Renal cortex interstitium (tissue), 11 donors: ENCODE data around the gene COL18A1. TPM values are rescaled to one million over a fixed set of nuclear protein-coding genes. Genes with fewer than 3 reads are reported as not detected.

ENCODE experiments used
- DNase-seq, 11 donors: peaks; one replicate each; pipeline ENCODE4 v3.0.0-alpha.2; 2013; ENCODE audit warnings: low read depth in 9 of 11, low spot score in 4 of 11; ENCODE audit errors: extremely low read depth in 1 of 11
- polyA plus RNA-seq, 3 donors: library from polyadenylated mRNA; unstranded; fragments of 120-200 nt; gene quantifications; one replicate each; pipeline ENCODE4 v1.2.1, GENCODE V29; 2013; ENCODE audit not compliant: insufficient read length in 3 of 3

Gene COL18A1
- polyA plus RNA-seq, 3 donors = 101 to 232 (median 169) TPM

GRCh38 chr21:45466330-45467220 lies 61.6 kb downstream of the COL18A1 start:
- DNase-seq = no peak

GRCh38 chr21:45467221-45467779 lies 62.3 kb downstream of the COL18A1 start:
- DNase-seq = no peak

GRCh38 chr21:45468051-45468970 lies 63.3 kb downstream of the COL18A1 start:
- no peak for DNase-seq

GRCh38 chr21:45468971-45469272 lies 64.0 kb downstream of the COL18A1 start:
- DNase-seq = no peak

- DNase-seq = peak in 1 of 11 donors; percentile 31
Observed at GRCh38 chr21:45469273-45470086, 64.5 kb downstream of the COL18A1 start.

- peak in 2 of 11 donors; percentile 24 to 27 for DNase-seq
Observed at GRCh38 chr21:45470087-45470515, 65.1 kb downstream of the COL18A1 start.

- DNase-seq = no peak
Observed at GRCh38 chr21:45470773-45471524, 66.0 kb downstream of the COL18A1 start.

GRCh38 chr21:45471525-45472221 lies 66.7 kb downstream of the COL18A1 start:
- peak in 3 of 11 donors; percentile 25 to 49 (median 30) for DNase-seq

GRCh38 chr21:45472445-45473365 lies 67.7 kb downstream of the COL18A1 start:
- no peak for DNase-seq

- no peak for DNase-seq
Observed at GRCh38 chr21:45473496-45474322, 68.7 kb downstream of the COL18A1 start.

- no peak for DNase-seq
Observed at GRCh38 chr21:45474323-45474950, 69.5 kb downstream of the COL18A1 start.

- no peak for DNase-seq
Observed at GRCh38 chr21:45475004-45475685, 70.2 kb downstream of the COL18A1 start.

- no peak for DNase-seq
Observed at GRCh38 chr21:45475797-45476570, 71.0 kb downstream of the COL18A1 start.

- DNase-seq = no peak
Observed at GRCh38 chr21:45476582-45476981, 71.6 kb downstream of the COL18A1 start.
